ENCODE results near the gene AGAP3. TPM values are rescaled to one million over a fixed set of nuclear protein-coding genes. Genes with fewer than 3 reads are reported as not detected.

Gene AGAP3
- total RNA-seq, 2 donors from 2014 or later = 45.0 to 58.6 TPM

GRCh38 chr7:151140826-151141225, 54.6 kb downstream of the AGAP3 start:
- no peak overlapping the region for H3K4me3 Mint-ChIP-seq
- no peak for ATAC-seq (replicated peaks)
- peaks cover 23% of the 10 kb centered on the region for H3K36me3 Mint-ChIP-seq (ENCODE audit: low read depth)
- no peaks in the 10 kb centered on the region for H3K9me3 Mint-ChIP-seq
- no peak overlapping the region for H3K27ac Mint-ChIP-seq
- H3K27me3 Mint-ChIP-seq = no peaks in the 10 kb centered on the region
- H3K4me1 Mint-ChIP-seq = no peaks in the 10 kb centered on the region

- no peaks in the 10 kb centered on the region for H3K27me3 Mint-ChIP-seq
- no peak overlapping the region for H3K27ac Mint-ChIP-seq
- no peaks in the 10 kb centered on the region for H3K9me3 Mint-ChIP-seq
- H3K4me3 Mint-ChIP-seq = no peak overlapping the region
- no peaks in the 10 kb centered on the region for H3K4me1 Mint-ChIP-seq
- H3K36me3 Mint-ChIP-seq (ENCODE audit: low read depth) = peaks cover 23% of the 10 kb centered on the region
- no peak for ATAC-seq (replicated peaks)
Observed at GRCh38 chr7:151141311-151141854, 55.1 kb downstream of the AGAP3 start.

DNA sequence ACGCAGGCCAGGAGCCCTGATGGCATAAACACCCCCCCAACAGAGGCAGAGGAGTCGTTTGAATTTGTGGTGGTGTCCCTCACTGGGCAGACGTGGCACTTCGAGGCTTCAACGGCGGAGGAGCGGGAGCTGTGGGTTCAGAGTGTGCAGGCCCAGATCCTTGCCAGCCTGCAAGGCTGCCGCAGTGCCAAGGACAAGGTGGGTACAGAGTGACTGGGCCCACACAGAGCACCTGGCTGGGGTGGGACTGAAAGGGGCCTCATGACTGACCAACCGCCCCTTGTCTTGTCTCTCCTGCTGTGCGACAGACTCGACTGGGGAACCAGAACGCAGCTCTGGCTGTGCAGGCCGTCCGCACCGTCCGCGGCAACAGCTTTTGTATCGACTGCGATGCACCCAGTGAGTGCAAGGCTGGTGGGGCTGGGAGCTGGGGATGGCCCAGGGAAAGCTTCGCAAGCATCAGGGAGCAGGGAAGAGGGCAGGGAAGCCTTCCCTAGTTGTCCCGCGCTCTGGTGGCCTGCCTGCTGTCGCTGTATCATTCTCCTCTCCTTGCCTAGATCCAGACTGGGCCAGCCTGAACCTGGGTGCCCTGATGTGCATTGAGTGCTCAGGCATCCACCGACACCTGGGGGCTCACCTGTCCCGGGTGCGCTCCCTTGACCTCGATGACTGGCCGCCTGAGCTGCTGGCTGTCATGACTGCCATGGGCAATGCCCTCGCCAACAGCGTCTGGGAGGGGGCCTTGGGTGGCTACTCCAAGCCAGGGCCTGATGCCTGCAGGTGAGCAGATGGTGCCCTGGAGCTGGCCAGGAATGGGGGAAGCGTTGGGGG, 55.8 kb downstream of the AGAP3 start:
- Mint-ChIP-seq H3K36me3 (ENCODE audit: low read depth) (peaks cover 23% of the 10 kb centered on the region), H3K27ac (no peak overlapping the region), H3K9me3 (no peaks in the 10 kb centered on the region), H3K4me1 (no peaks in the 10 kb centered on the region), H3K27me3 (no peaks in the 10 kb centered on the region), H3K4me3 (no peak overlapping the region)
- no peak for ATAC-seq (replicated peaks)

- no peaks in the 10 kb centered on the region for H3K27me3 Mint-ChIP-seq
- no peaks in the 10 kb centered on the region for H3K9me3 Mint-ChIP-seq
- H3K4me3 Mint-ChIP-seq = no peak overlapping the region
- no peak overlapping the region for H3K27ac Mint-ChIP-seq
- H3K4me1 Mint-ChIP-seq = no peaks in the 10 kb centered on the region
- no peak for ATAC-seq (replicated peaks)
- peaks cover 23% of the 10 kb centered on the region for H3K36me3 Mint-ChIP-seq (ENCODE audit: low read depth)
Observed at GRCh38 chr7:151142686-151143040, 56.4 kb downstream of the AGAP3 start.

DNA sequence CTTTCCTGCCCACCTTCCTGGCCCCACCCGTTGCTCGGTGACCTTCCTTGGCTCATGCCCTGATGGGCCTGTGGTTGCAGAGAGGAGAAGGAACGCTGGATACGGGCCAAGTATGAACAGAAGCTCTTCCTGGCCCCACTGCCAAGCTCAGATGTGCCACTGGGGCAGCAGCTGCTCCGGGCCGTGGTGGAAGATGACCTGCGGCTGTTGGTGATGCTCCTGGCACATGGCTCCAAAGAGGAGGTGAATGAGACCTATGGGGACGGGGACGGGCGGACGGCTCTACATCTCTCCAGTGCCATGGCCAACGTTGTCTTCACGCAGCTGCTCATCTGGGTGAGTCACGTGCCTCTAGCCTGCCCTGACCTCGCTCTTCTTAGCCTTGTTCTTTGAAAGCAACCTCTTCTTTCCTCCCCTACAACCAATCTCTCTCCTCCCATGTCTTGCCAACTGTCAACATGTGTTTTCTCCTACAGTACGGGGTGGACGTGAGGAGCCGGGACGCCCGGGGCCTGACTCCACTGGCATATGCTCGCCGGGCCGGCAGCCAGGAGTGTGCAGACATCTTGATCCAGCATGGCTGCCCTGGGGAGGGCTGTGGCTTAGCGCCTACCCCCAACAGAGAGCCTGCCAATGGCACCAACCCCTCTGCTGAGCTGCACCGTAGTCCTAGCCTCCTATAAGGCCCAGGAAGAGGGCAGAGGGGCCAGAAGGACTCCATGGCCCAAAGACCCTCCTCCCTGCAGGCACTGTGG, 57.2 kb downstream of the AGAP3 start:
- Mint-ChIP-seq H3K4me3 (no peak overlapping the region), H3K9me3 (no peaks in the 10 kb centered on the region)

GRCh38 chr7:151144387-151144786, 58.1 kb downstream of the AGAP3 start:
- no peak overlapping the region for H3K27ac Mint-ChIP-seq
- no peak overlapping the region for H3K4me3 Mint-ChIP-seq
- no peaks in the 10 kb centered on the region for H3K4me1 Mint-ChIP-seq
- H3K9me3 Mint-ChIP-seq = no peaks in the 10 kb centered on the region
- no peak for ATAC-seq (replicated peaks)
- peaks cover 23% of the 10 kb centered on the region for H3K36me3 Mint-ChIP-seq (ENCODE audit: low read depth)
- no peaks in the 10 kb centered on the region for H3K27me3 Mint-ChIP-seq

More for the DNA sequence above, 57.2 kb downstream of the AGAP3 start:
- no peak for ATAC-seq (replicated peaks)
- Mint-ChIP-seq H3K27ac (no peak overlapping the region), H3K36me3 (ENCODE audit: low read depth) (peaks cover 23% of the 10 kb centered on the region), H3K27me3 (no peaks in the 10 kb centered on the region), H3K4me1 (no peaks in the 10 kb centered on the region)

GRCh38 chr7:151146761-151147160, 60.5 kb downstream of the AGAP3 start:
- H3K9me3 Mint-ChIP-seq = no peaks in the 10 kb centered on the region
- H3K27ac Mint-ChIP-seq = no peak overlapping the region
- no peak for ATAC-seq (replicated peaks)
- H3K27me3 Mint-ChIP-seq = peaks cover 6% of the 10 kb centered on the region
- no peaks in the 10 kb centered on the region for H3K4me1 Mint-ChIP-seq
- no peak overlapping the region for H3K4me3 Mint-ChIP-seq
- H3K36me3 Mint-ChIP-seq (ENCODE audit: low read depth) = peaks cover 19% of the 10 kb centered on the region

DNA sequence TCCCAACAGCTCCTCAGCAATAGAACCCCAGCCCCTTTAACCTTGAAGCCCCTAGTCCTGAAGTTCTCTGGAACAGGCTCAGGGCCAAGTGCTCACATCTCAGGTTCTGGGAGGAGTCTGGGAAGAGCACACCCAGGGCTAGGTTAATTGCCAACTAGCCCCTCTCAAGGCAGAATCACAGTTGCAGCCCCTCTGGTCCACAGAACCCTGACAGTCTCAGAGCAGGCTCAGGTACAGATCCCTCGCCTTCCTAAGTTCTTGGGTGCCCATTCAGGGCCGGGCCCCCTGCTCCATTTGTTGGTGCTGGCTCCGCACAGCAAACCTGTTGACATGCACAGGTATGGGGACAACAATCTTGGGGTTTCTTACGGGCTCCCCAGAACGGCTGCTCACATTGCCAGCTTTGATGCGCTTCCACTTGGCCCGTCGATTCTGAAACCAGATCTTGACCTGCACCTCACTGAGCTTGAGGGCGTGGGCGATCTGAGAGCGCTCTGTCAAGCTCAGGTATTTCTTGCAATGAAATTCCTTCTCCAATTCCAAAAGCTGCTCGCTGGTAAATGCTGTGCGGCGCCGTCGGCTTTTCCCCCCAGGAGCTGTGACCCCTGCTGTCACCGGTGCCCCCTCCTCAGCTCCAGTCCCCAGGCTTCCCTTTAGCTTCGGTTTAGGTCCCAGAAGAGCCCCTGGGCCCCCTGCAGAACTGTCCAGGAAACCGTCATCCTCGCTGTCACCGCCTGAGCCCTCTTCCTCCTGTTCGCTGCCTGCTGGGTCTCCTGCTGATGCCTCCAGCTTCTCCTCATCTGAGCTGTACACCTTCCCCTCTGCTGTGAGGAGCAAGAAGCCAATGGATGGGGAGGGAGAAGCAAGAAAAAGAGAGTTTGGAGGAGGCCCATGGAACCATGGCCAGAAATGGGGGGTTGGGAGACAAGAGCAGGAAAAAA, 62.3 kb downstream of the AGAP3 start:
- no peak overlapping the region for H3K4me3 Mint-ChIP-seq
- peaks cover 6% of the 10 kb centered on the region for H3K27me3 Mint-ChIP-seq
- ATAC-seq (replicated peaks) = no peak
- no peaks in the 10 kb centered on the region for H3K4me1 Mint-ChIP-seq
- peaks cover 3% of the 10 kb centered on the region for H3K36me3 Mint-ChIP-seq (ENCODE audit: low read depth)
- H3K9me3 Mint-ChIP-seq = no peaks in the 10 kb centered on the region
- no peak overlapping the region for H3K27ac Mint-ChIP-seq

GRCh38 chr7:151150388-151150787, 64.1 kb downstream of the AGAP3 start:
- no peak for ATAC-seq (replicated peaks)
- Mint-ChIP-seq H3K27me3 (peaks cover 16% of the 10 kb centered on the region), H3K9me3 (no peaks in the 10 kb centered on the region), H3K4me3 (no peak overlapping the region), H3K27ac (no peak overlapping the region), H3K36me3 (ENCODE audit: low read depth) (no peaks in the 10 kb centered on the region), H3K4me1 (no peaks in the 10 kb centered on the region)

- Mint-ChIP-seq H3K27me3 (peaks cover 27% of the 10 kb centered on the region), H3K4me1 (no peaks in the 10 kb centered on the region), H3K27ac (no peak overlapping the region), H3K36me3 (ENCODE audit: low read depth) (no peaks in the 10 kb centered on the region), H3K4me3 (no peak overlapping the region), H3K9me3 (no peaks in the 10 kb centered on the region)
- ATAC-seq (replicated peaks) = no peak
Observed at GRCh38 chr7:151152643-151153513, 66.6 kb downstream of the AGAP3 start.

DNA sequence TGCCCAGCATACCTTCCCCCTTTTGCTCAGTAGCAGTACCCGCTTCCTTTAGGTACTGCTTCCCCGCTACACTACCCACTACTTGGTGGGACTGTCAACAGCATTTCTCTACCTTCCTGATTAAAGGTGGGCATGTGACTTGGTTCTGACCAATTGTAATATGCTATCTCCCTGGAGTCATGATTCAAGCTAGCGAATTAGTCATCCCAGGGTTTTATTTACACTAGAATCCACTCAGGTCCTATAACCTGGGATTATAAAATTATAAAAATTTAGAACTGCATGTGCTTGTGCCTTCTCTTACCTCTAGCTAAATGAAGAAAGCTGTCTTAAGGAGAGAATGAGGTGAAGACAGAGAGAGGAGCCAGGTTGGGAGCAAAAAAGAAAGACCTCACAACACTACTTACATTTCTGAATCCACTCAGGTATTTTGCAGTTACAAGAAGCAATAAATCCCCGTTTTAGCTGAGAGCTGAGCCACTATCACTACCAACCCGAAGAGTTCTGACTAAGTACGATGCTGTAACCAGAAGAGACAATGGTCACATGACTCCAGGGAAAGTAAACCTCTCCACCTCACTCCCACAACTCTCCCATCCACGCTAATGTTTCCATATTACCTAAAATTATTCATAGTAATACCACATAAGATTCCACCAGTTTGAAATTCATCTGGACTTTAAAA, 71.5 kb downstream of the AGAP3 start:
- H3K27me3 Mint-ChIP-seq = peaks cover 21% of the 10 kb centered on the region
- H3K4me1 Mint-ChIP-seq = no peaks in the 10 kb centered on the region
- no peak overlapping the region for H3K27ac Mint-ChIP-seq
- no peak overlapping the region for H3K4me3 Mint-ChIP-seq
- H3K9me3 Mint-ChIP-seq = no peaks in the 10 kb centered on the region
- no peaks in the 10 kb centered on the region for H3K36me3 Mint-ChIP-seq (ENCODE audit: low read depth)
- peak; percentile 23 for ATAC-seq (replicated peaks)

DNA sequence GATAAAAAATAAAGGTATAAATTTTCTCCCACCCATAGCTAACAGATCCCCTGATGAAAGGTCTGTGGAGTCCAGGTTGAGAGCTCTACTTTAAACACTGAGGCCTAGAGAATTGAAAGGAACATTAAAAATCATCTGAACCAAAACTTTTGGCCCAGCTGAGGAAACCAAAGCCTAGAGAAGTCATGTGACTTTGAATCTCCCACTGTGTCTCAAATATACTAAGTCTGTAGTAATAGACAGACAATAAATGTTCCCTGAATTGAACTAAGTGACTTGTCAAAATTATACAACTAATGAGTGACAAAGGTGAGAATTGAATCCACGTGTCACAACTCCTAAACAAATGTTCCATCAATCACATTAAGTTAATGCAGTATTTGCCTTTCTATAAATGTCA, 75.5 kb downstream of the AGAP3 start:
- Mint-ChIP-seq H3K4me3 (no peak overlapping the region), H3K9me3 (no peaks in the 10 kb centered on the region), H3K27me3 (peaks cover 10% of the 10 kb centered on the region), H3K4me1 (no peaks in the 10 kb centered on the region), H3K36me3 (ENCODE audit: low read depth) (no peaks in the 10 kb centered on the region), H3K27ac (no peak overlapping the region)
- ATAC-seq (replicated peaks) = no peak

DNA sequence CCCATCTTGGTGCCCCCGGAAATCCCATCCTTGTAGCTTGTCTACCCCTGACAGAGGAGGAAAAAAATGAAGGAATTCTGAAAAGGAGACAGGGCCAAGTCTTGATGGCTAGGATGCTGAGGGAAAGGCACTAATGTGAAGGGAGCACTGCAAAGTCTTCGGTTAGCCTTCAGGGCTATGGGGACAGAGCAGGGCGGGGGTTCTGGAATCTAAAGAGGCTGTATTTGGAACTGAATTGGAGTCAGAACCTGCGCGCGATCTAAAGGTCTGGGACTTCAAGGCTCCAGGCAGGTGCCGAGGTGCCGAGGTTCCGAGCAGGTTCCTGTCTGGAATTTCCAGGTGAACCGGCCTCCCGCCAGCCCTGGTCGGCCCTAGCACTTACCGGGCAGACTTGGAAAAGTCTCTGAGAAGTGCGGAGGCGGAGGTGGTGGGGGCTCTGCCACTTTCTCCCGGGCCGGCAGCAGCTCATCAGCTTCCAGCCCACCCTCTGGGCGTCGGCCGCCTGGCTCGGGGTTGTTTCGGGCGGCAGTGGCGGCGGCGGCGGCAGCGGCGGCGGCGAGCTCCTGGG, 80.4 kb downstream of the AGAP3 start:
- Mint-ChIP-seq H3K27me3 (peaks cover 24% of the 10 kb centered on the region), H3K36me3 (ENCODE audit: low read depth) (no peaks in the 10 kb centered on the region), H3K27ac (no peak overlapping the region), H3K9me3 (no peaks in the 10 kb centered on the region), H3K4me1 (peaks cover 8% of the 10 kb centered on the region), H3K4me3 (peak overlapping the region; percentile 43)
- no peak for ATAC-seq (replicated peaks)
